Keratinocyte (primary cell): Measurements from ENCODE around the gene DLG2. TPM values are rescaled to one million over a fixed set of nuclear protein-coding genes. Genes with fewer than 3 reads are reported as not detected.
A peak's percentile ranks its signal among the peaks of the same experiment; 100 is the strongest.

ENCODE experiments used
- DNase-seq: peaks from one replicate; pipeline ENCODE4 v3.0.0-alpha.2; 2011; ENCODE audit warnings: low read depth, missing footprints, low spot score
- FAIRE-seq: peaks from 2 replicates; lab custom pipeline; 2011; peaks lifted over from hg19 to GRCh38; lab: Jason Lieb, UNC
- H2AFZ ChIP-seq: 2 replicates; pipeline ENCODE4 v1.6.0; 2012; ENCODE audit warnings: low read length, control low read depth, inconsistent platforms; ENCODE audit not compliant: control insufficient read depth
- H3K27ac ChIP-seq: 2 replicates; pipeline ENCODE4 v1.5.1; 2011; ENCODE audit warnings: low read length; ENCODE audit not compliant: control insufficient read depth, insufficient read depth
- H3K27me3 ChIP-seq: 3 replicates; pipeline ENCODE4 v1.6.0; 2011; ENCODE audit warnings: low read length; ENCODE audit not compliant: control insufficient read depth, insufficient read depth; ENCODE audit errors: extremely low read depth
- H3K36me3 ChIP-seq, 2 experiments: 2 replicates in 1 of 2; 3 replicates in 1 of 2; pipeline ENCODE4 v1.5.1; 2011; ENCODE audit warnings: low read length in 2 of 2, mild to moderate bottlenecking in 1 of 2; ENCODE audit not compliant: control insufficient read depth in 2 of 2, insufficient read depth in 2 of 2; ENCODE audit errors: extremely low read depth in 1 of 2
- H3K4me1 ChIP-seq: 3 replicates; pipeline ENCODE4 v1.5.1; 2011; ENCODE audit warnings: low read length; ENCODE audit not compliant: control insufficient read depth, insufficient read depth; ENCODE audit errors: extremely low read depth
- H3K4me2 ChIP-seq: 3 replicates; pipeline ENCODE4 v1.6.0; 2011; ENCODE audit warnings: low read depth, low read length; ENCODE audit not compliant: control insufficient read depth, insufficient read depth; ENCODE audit errors: extremely low read depth
- H3K4me3 ChIP-seq, 3 experiments: fragments of 200-600 bp in 1 of 3; sonication (generic) in 1 of 3; 2 replicates in 2 of 3; 3 replicates in 1 of 3; pipeline ENCODE4 v1.5.1; 2011 to 2016; ENCODE audit warnings: low read length in 3 of 3, mild to moderate bottlenecking in 3 of 3, control low read depth in 2 of 3, inconsistent platforms in 1 of 3, low read depth in 1 of 3, mixed read lengths in 1 of 3, mixed run types in 1 of 3, moderate library complexity in 1 of 3; ENCODE audit not compliant: control insufficient read depth in 2 of 3, insufficient read depth in 2 of 3; ENCODE audit errors: extremely low read depth in 1 of 3
- H3K79me2 ChIP-seq: 2 replicates; pipeline ENCODE4 v1.6.0; 2012; ENCODE audit warnings: low read length; ENCODE audit not compliant: control insufficient read depth, insufficient read depth
- H3K9ac ChIP-seq: 3 replicates; pipeline ENCODE4 v1.6.0; 2011; ENCODE audit warnings: low read length; ENCODE audit not compliant: control insufficient read depth, insufficient read depth; ENCODE audit errors: extremely low read depth
- H3K9me1 ChIP-seq: 3 replicates; pipeline ENCODE4 v1.6.0; 2011; ENCODE audit warnings: low read length; ENCODE audit not compliant: control insufficient read depth, insufficient read depth; ENCODE audit errors: extremely low read depth
- H3K9me3 ChIP-seq: 2 replicates; pipeline ENCODE4 v1.5.1; 2012; ENCODE audit warnings: low read depth, low read length; ENCODE audit not compliant: control insufficient read depth
- H4K20me1 ChIP-seq: 3 replicates; pipeline ENCODE4 v1.6.0; 2011; ENCODE audit warnings: low read length; ENCODE audit not compliant: control insufficient read depth, insufficient read depth; ENCODE audit errors: extremely low read depth
- CTCF ChIP-seq, 3 experiments: IDR thresholded peaks in 1 of 3; conservative IDR thresholded peaks in 1 of 3; optimal IDR thresholded peaks in 1 of 3; 2 replicates in 2 of 3; 3 replicates in 1 of 3; pipeline versions ENCODE3 to v1.5.1; 2011; ENCODE audit warnings: low read length in 3 of 3, mild to moderate bottlenecking in 3 of 3, moderate library complexity in 2 of 3, control low read depth in 1 of 3, inconsistent platforms in 1 of 3; ENCODE audit not compliant: insufficient read depth in 2 of 3; ENCODE audit errors: extremely low read depth in 1 of 3
- EZH2 ChIP-seq: IDR thresholded peaks from one replicate; pipeline ENCODE4 v1.6.1; 2012; ENCODE audit warnings: inconsistent platforms, mild to moderate bottlenecking, low read length, moderate library complexity
- dilution Hi-C: fragments of 300-500 bp; cut with MboI; formaldehyde crosslinking; loops from one replicate; pipeline ENCODE4 v1.7.0; 2020; ENCODE audit warnings: low sequenced_read_pairs; ENCODE audit not compliant: extremely low pct_ligation_motif_present
- polyA plus RNA-seq, 5 experiments: library from polyadenylated mRNA; depleted of rRNA in 3 of 5; stranded (reverse) in 3 of 5; stranded (forward) in 1 of 5; unstranded in 1 of 5; fragments of >200 nt; gene quantifications; 1 replicate in 1 of 5; 2 replicates in 3 of 5; 3 replicates in 1 of 5; pipeline versions ENCODE4 v1.2.1 to v1.2.3, GENCODE V29; 2011 to 2012; ENCODE audit warnings: missing spikeins in 2 of 5, low read depth in 1 of 5, low replicate concordance in 1 of 5

Gene DLG2
- polyA plus RNA-seq, 1 donor (not counting 4 experiments of a cell fraction or from before 2014, with no cell fraction given): 0.55 TPM

DNA sequence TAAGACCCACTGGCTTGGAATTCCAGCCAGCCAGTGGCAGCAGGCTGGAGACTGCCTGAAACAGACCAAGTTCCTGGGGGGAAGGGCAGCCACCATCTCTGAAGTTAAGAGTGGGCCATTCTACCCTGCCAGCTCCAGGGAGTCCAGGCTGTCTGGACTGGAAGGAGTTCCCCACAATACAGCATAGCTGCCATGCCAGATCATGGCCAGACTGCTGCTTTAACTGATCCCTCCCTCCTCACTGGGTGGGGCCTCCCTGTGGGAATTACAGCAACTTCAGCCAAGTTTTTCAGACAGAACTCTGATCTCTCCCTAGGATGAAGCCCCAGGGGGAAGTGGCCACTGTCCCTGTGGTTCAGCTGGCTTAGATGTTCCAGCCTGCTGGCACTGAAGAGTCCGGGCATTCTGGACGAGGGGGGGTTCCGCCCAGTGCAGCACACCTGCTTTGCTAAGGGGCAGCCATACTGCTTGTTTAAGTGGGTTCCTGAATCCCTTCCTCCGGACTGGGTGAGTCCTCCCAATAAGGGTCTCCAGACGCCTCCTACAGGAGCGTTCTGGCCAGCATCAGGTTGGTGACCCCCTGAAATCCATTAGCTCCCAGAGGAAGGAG, 455.4 kb downstream of the DLG2 start:
- H3K9ac ChIP-seq: no peak overlapping the region
- H3K4me1 ChIP-seq: peaks cover 18% of the 10 kb centered on the region
- H3K4me3 ChIP-seq: no peak overlapping the region
- no peak for TF ChIP-seq CTCF (optimal IDR thresholded peaks at IDR 0.05 in 1 of 3, IDR thresholded peaks at IDR 0.05 in 1 of 3, conservative IDR thresholded peaks at IDR 0.05 in 1 of 3; ENCODE audit: extremely low read depth in 1 of 3, insufficient read depth in 2 of 3, low read length in 3 of 3)
- TF ChIP-seq EZH2: no peak
- no peaks in the 10 kb centered on the region for H3K27me3 ChIP-seq
- no peak overlapping the region for H3K4me2 ChIP-seq
- H3K79me2 ChIP-seq: no peaks in the 10 kb centered on the region
- DNase-seq: no peak
- H3K27ac ChIP-seq: no peak overlapping the region
- no peak for FAIRE-seq
- dilution Hi-C loops: no loop called here
- no peaks in the 10 kb centered on the region for H3K9me3 ChIP-seq
- no peaks in the 10 kb centered on the region for H3K9me1 ChIP-seq
- H3K36me3 ChIP-seq: no peaks in the 10 kb centered on the region
- H2AFZ ChIP-seq: no peak overlapping the region
- H4K20me1 ChIP-seq: no peaks in the 10 kb centered on the region

GRCh38 chr11:85170184-85170583, 457.0 kb downstream of the DLG2 start:
- H3K36me3 ChIP-seq: no peaks in the 10 kb centered on the region
- no peak for TF ChIP-seq CTCF (optimal IDR thresholded peaks at IDR 0.05 in 1 of 3, IDR thresholded peaks at IDR 0.05 in 1 of 3, conservative IDR thresholded peaks at IDR 0.05 in 1 of 3; ENCODE audit: extremely low read depth in 1 of 3, insufficient read depth in 2 of 3, low read length in 3 of 3)
- no peak for TF ChIP-seq EZH2
- no peaks in the 10 kb centered on the region for H4K20me1 ChIP-seq
- FAIRE-seq (peak; percentile 64), DNase-seq (peak; percentile 5)
- no peaks in the 10 kb centered on the region for H3K9me3 ChIP-seq
- H2AFZ ChIP-seq: peak overlapping the region; percentile 42
- peak overlapping the region; percentile 63 for H3K4me2 ChIP-seq
- dilution Hi-C loops: no loop called here
- H3K27me3 ChIP-seq: no peaks in the 10 kb centered on the region
- H3K9ac ChIP-seq: no peak overlapping the region
- H3K4me1 ChIP-seq: peaks cover 18% of the 10 kb centered on the region
- H3K79me2 ChIP-seq: no peaks in the 10 kb centered on the region
- H3K27ac ChIP-seq: peak overlapping the region; percentile 6
- H3K9me1 ChIP-seq: no peaks in the 10 kb centered on the region
- no peak overlapping the region for H3K4me3 ChIP-seq
